Glomerular endothelial cell (primary cell): ENCODE measurements around the gene UCK2. TPM values are rescaled to one million over a fixed set of nuclear protein-coding genes. Genes with fewer than 3 reads are reported as not detected.

Experiments
- DNase-seq: peaks from one replicate; pipeline ENCODE4 v3.0.0-alpha.2; 2011; ENCODE audit warnings: low read depth, low spot score; ENCODE audit errors: extremely low read depth
- total RNA-seq: library from RNA; depleted of rRNA; stranded (reverse); fragments of >200 nt; gene quantifications from 2 replicates; pipeline ENCODE4 v1.2.3, GENCODE V29; 2015

UCK2 gene
- total RNA-seq, 1 donor from 2014 or later: 78.3 TPM

DNA sequence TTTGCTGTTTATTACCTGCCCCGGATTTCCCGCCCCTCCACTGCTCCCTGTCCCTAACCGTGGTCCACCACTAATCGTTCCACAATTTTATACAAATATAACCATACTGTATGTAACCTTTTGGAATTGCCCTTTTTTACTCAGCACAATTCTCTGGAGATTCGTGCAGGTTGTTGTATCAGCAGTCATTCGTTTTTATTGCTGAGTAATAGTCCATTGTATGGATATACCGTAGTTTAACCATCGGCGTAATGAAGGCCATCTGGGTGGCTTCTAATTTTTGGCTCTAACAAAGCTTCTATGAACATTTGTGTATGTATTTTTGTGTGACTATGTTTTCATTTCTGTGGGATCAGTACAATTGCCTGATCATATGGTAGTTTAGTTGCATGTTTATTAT, 50.0 kb downstream of the UCK2 start:
- no peak for DNase-seq

DNA sequence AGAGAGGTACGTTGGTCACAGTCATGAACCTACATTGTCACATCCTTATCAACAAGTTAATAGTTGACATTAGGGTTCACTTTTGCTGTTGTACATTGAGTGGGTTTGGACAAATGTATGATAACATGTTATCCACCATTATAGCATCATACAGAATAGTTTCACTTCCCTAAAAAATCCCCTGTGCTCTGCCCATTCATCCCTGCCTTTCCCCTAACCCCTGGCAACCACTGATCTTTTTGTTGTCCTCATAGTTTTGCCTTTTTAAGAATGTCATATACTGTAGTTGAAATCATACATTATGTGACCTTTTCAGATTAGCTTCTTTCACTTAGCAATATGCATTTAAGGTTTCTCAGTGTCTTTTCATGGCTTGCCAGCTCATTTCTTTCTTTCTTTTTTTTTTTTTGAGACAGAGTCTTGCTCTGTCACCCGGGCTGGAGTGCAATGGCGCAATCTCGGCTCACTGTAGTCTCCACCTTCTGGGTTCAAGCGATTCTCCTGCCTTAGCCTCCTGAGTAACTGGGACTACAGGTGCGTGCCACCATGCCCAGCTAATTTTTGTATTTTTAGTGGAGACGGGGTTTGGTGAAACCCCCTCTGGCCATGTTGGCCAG, 50.6 kb downstream of the UCK2 start:
- DNase-seq: no peak

DNA sequence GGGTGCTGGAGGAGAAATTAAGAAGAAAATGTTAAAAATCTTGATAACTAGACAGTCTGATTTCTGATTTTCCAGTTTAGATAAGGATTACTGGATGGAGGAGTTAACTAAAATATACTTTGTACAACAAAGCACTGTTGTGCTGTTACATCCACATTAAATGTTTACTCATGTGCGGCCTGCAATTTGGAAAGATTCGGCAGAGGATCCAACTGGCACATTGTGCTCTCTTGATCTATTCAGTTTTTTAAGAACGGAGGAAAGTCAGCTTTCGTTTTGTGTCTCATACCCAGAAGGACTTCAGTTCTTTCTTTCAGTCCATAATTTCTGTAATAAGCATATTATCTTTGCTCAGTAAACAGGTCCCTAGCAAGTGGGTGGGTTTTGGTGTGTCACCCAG, 52.5 kb downstream of the UCK2 start:
- DNase-seq: no peak

DNA sequence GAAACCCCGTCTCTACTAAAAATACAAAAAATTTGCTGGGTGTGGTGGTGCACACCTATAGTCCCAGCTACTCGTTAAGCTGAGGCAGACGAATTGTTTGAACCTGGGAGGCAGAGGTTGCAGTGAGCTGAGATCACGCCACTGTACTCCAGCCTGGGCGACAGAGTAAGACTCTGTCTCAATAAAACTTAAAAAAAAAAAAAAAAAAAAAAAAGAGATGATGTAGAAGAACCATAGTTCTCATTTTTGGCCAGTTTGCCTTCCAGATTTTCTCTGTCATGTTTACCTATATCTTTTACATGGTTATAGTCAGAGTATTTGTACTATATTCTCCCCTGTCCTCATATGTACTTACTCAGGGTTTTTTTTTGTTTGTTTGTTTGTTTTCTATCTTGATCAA, 53.6 kb downstream of the UCK2 start:
- no peak for DNase-seq

DNA sequence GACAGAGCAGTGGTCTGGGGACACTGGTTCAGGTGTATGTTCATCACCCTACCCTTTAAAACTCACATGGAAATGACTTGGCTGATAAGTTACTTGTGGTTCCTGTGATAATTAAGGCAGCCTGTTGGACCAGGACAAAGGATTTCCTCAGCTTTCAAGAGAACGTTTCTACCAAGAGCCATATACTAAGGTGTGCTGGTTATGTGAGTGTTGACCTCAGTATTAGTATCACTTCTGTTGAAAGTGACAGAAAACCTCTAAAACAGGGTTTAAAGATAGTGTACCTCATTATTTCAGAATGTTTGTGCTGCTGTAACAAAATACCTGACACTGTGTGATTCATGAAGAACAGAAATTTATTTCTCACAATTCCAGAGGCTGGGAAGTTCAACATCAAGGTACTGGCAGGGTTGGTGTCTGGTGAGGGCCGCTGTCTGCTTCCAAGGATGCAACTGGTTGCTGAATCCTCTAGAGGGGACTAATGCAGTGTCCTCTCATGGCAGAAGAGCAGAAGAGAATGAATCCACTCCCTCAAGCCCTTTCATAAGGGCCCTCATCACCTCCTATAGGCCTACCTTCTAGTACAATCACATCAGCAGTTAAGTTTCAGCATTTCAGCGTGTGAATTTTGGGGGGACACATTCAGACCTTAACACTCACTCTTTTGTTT, 54.9 kb downstream of the UCK2 start:
- no peak for DNase-seq

DNA sequence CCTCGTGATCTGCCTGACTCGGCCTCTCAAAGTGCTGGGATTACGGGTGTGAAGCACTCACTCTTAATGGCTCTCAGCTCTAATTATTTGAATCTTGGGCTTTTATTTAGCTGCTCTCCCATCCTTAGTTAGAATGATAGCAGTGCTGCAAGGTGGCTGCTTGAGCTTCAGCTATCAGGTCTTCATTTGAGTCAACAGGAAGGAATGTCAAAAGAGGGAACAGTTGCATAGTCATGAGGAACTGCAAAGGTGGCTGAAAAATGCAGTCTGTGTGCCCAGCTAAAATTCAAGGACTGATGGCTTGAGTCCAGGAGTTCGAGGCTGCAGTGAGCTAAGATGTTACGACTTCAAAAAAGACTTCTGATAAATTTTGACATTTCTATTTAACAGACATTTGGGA, 55.6 kb downstream of the UCK2 start:
- DNase-seq: no peak

DNA sequence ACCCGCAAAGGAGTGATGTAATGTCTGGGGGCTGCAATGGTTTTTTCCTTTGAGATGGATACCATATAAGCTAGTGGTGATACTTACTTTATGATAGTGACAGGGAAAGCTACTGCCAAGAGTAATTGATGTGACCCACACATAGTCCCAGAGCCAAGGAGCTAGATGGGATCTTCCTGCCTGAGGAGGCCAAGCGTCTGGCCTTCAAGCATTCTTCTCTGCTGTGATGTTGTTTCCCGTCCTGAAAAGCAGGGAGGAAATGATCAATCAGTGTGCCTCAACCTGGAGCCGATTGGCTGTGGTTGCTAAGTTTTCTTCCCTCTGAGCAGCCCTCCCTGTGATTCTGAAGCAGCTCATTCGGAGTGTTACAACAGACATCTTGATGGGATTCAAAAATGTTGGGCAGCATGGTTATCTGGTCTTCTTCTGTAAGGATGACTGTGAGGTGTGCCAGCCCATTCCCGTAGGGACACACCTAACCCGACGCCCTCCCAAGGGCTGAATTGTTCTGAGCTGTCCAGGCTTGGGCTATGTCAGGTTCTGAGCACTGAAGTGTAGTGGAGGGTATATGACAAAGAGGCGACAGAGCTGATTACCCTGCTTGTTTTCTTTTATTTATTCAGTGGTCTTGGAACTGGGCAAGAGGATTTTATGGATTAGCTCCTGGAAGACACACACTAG, 56.7 kb downstream of the UCK2 start:
- no peak for DNase-seq

DNA sequence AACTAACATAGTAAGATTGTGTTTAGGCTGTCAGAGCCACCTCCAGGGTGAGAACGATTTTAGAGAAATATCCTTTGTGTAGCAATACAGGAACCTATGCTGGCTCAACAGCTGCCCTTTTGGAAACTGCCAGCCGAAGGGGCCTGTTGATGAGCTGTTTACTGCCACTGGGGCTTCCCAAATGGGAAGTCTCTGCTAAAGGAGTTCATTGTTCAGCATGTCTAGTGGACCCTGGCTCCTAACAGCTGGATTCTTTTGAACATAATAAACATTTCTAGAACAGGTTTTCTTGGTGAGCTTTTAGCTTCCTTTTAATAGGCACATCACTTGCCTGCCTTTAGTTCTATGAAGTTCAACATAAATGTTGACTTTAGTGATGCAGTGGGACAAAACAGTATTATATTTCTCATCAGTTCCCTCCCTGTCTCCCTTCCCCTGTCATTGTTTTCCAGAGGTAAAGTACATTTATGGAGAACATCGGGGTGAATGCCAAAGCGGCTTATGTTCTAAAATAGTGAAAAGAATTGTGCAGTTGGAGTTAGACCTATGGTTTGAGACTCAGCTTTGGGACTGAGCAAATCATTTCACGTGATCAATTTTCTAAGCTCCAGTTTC, 57.4 kb downstream of the UCK2 start:
- no peak for DNase-seq

DNA sequence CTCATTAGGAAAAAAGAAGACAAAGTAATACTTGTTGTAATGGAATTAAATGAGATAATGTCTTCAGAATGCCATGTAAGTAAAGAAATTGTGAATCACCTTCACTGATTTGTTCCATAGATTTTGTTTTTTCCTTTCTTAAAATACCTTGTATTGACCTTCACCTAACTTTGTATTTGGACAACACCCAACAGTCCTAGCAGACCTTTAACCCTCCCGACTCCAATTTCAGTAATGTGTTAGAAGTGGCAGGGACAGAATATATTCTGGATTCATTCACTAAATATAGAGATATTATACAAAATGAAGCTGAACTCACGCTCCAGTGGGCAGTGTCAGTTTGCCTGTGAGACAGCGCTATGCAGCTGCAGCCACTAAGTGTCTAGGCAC, 57.9 kb downstream of the UCK2 start:
- DNase-seq: no peak

DNA sequence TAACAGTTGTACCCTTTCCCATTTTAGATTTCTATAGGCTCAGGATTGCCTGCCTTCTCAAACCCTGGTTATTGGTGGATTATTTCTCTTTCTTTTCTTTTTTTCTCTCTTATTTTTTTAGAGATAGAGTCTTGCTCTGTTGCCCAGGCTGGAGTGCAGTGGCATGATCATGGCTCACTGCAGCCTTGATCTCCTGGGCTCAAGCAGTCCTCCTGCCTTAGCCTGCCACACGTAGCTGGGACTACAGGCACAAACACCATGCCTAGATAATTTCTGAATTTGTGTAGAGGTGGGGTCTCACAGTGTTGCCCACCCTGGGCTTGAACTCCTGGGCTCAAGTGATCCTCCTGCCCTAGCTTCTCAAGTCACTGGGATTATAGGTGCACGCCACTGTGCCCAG, 58.8 kb downstream of the UCK2 start:
- no peak for DNase-seq

DNA sequence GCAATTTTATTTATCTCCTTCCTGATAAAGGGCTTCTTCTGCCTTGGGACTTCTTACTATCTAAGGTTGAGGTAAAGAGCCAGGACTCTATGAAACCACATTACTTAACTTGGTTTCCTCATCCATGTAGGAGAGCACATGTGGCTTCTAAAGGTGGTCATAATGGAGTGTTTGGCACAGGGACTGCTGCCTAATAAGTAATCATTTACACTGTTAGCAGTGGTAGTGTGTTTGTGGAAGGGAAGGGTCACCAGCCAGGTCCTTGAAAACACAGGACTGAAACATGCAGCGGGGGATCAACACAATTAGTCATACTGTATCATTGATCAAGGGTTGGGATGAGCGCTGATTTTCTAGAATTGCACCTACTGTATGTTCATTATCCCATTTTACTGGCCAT, 59.6 kb downstream of the UCK2 start:
- no peak for DNase-seq

DNA sequence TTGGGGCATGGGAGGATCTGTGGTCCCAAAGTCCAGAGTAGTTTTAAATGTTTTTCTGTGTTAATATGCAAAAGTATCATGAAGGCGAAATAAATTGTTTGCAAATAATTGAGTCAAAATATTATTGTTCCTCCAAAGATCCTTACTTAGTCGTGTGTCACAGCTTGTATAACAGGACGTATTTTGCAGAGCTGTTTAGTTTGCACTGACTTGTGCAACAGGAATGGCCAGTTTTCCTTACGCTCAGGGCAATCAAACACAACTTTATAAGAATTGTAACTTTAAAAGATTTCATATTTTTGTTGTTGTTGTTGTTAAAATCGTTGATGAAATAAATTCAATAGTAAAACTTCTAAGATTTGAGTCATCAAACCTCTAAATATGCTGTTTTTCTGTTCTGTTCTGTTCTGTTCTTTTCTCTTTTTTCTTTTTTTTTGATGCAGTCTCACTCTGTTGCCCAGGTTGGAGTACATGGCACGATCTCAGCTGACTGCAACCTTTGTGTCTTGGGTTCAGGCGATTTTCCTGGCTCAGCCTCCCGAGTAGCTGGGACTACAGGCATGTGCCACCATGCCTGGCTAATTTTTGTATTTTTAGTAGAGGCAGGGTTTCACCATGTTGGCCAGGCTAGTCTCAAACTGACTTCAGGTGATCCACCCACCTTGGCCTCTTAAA, 60.6 kb downstream of the UCK2 start:
- no peak for DNase-seq

DNA sequence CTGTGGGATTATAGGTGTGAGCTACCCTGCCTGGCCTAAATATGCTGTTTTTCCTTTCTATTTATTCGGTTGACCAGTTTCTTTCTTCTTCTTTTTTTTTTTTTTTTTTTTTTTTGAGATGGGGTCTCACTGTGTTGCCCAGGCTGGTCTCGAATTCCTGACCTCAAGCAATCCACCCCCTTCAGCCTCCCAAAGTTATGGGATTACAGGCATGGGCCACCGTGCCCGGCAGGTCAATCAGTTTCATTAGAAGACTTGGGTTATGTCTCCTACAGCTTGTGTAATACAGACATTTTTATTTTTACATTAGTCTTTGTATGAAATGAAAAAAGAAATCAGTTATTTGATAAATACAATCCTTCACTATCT, 61.1 kb downstream of the UCK2 start:
- no peak for DNase-seq

DNA sequence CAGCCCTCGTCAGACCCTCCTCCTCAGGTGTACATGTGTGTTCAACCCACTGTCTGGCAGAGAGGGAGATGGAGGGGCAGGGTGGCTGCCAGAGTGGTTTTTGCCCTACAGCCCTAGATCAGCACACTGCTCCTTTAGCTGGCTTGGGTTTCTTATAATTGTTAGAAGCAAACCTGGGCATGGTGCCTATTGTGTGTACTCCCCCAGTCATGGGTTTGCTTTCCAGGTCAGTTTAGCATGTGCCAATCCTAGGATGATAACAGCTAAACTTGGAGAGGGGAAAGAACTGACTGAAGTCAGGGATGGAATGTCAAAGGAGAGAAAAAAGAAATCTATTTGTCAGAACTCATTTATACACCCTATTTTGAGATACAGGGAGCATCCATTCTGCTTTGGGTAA, 63.3 kb downstream of the UCK2 start:
- no peak for DNase-seq

DNA sequence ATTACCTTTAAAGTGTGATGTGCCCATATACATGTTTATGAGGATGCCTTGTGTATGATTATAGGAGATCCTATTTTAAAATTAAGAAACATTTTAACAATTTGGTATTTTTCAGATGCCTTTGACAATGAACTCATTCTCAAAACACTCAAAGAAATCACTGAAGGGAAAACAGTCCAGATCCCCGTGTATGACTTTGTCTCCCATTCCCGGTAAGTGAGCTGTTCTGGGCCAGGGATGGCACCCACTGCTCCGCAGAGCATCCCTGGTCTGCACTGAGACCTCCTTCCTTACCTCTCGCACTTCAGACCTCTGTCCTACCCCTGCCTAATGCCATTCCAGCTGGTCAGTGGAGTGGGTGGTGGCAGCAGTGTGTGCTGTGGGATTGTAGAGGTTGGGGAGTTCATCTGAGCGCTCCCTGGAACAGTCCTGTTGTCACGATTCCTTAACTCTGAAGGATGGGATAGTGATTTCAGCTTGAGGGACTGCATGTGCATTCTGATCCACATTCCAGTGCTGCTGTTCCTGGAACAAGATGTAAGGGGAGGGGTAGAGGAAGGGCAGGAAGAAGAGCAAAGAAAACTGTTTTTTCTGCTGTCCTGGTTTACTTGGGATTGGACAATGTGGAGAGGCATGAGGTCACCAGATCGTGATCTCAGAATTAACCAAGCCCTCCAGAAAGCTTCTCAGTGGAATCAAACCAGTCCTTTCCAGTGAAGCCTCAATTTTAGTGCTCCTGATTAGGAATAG, 63.9 kb downstream of the UCK2 start:
- DNase-seq: no peak

DNA sequence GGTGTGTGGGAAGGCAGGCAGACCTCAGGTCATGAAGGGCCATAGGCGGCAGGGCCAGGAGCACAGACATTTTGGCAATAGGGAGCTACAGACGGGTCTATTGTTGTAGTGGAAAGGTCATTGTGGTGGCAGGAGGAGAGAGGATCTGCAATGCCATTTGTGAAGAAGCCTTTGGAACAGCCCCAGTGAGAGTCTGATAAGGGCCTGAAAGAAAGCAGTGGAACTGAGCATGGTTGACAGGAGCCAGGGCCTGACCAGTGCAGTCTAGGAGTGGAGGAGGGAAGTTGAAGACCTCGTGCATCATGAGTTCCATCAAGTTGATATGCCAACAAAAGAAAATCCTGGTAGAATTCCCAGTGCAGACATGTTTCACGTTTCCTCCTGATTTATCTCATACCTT, 65.5 kb downstream of the UCK2 start:
- DNase-seq: no peak

DNA sequence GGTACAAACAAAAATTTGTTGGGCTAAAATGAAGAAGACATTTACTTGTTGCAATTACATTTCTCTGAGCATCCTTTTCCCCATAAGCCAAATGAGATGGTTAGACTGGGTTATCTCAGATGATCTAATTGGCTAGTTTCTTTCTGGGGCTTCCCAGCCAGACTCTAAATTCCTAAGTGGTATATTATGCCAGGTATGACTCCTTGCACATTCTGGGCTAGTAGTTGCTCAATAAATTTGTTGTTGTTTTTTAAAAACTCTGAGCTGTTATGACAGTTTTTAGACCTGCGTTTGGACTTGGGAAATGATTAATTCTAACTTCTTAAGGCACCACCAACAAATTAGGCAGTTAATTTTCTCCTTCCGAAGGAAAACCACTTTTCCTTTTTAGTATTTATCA, 66.1 kb downstream of the UCK2 start:
- no peak for DNase-seq

DNA sequence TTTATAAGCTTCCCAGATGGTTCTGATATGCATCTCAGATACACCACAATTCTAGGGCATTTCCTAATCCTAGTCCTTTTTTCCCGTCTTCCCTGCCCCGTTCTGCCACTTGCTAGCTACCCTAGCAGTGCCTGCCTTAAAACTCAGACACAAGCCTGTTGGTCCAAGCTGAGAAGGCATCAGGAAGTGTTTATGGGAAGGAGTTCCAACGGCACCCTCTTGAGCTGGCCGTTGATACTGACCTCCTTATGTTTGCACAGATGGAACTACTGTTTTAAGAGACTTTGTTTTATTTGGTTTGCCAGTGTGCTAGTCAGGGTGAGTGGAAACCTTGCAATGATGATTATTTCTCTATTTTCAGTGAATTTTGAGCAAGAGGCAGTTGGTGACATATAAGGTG, 67.2 kb downstream of the UCK2 start:
- no peak for DNase-seq

DNA sequence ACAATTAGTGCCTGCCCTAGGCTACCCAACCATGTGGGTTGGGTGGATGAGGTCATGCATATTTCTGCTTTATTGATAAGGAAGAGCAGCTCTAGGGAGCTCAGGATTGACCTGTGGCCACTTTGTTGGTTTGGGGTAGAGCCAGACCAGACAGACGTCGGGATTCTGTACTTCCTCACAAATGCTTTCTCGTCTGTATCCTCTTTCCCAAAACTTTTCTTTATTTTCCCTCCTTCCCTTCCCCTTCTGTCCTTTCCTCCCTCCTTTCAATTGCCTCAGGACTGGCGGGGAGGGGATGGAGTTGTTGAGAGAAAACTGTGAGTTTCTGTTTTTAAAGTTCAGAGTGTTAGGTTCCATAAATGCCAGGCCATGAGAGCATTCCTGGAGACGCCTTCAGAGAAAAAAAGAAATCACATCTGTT, 68.0 kb downstream of the UCK2 start:
- DNase-seq: no peak

DNA sequence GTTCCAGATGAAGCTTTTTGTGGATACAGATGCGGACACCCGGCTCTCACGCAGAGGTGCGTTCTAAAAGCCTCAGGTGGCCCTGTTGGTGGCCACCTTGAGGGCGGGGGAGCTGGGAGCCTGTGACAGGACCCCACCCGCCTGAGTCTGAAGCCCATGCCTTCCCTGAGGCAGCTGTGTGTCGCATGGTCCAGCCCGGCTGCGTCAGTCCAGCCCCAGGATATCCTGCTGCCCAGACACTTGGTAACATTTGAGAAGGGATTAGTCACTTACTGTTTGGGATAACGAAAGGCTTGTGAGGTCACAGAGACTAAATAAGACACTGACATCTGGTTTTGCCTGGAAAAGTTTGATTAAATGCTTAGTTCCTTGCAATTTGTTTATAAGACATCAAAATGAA, 68.9 kb downstream of the UCK2 start:
- peak; percentile 78 for DNase-seq
